Ishikawa (cell line): Measurements from ENCODE around the gene SMAD3.

Source experiments
- CEBPB ChIP-seq: IDR thresholded peaks from 2 replicates; pipeline ENCODE4 v1.6.1; 2012
- CREB1 ChIP-seq: IDR thresholded peaks from 2 replicates; pipeline ENCODE4 v1.6.1; 2012; ENCODE audit warnings: low read depth
- EGR1 ChIP-seq: IDR thresholded peaks from 2 replicates; pipeline ENCODE4 v1.6.1; 2012
- EP300 ChIP-seq: IDR thresholded peaks from 2 replicates; pipeline ENCODE4 v1.6.1; 2012; ENCODE audit warnings: borderline replicate concordance
- FOXM1 ChIP-seq: IDR thresholded peaks from 2 replicates; pipeline ENCODE4 v1.6.1; 2012; ENCODE audit warnings: low read depth, borderline replicate concordance
- MAX ChIP-seq: IDR thresholded peaks from 2 replicates; pipeline ENCODE4 v1.6.1; 2012
- REST ChIP-seq: IDR thresholded peaks from 2 replicates; pipeline ENCODE4 v1.6.1; 2012; ENCODE audit warnings: low read depth, mild to moderate bottlenecking
- TAF1 ChIP-seq: IDR thresholded peaks from 2 replicates; pipeline ENCODE4 v1.6.1; 2012; ENCODE audit warnings: low read depth, mild to moderate bottlenecking
- TCF12 ChIP-seq: IDR thresholded peaks from 2 replicates; pipeline ENCODE4 v1.6.1; 2012; ENCODE audit warnings: low read depth
- TEAD4 ChIP-seq: IDR thresholded peaks from 2 replicates; pipeline ENCODE4 v1.6.1; 2012
- USF1 ChIP-seq: IDR thresholded peaks from 2 replicates; pipeline ENCODE4 v1.6.1; 2012
- YY1 ChIP-seq: IDR thresholded peaks from 2 replicates; pipeline ENCODE4 v1.6.1; 2012; ENCODE audit warnings: low read depth
- ZBTB7A ChIP-seq: IDR thresholded peaks from 2 replicates; pipeline ENCODE4 v1.6.1; 2012; ENCODE audit warnings: low read depth

Gene SMAD3

GRCh38 chr15:67048281-67049279 lies 16.8 kb upstream of the SMAD3 start:
- no peak for TF ChIP-seq ZBTB7A
- no peak for TF ChIP-seq USF1
- TF ChIP-seq TAF1: no peak
- no peak for TF ChIP-seq CREB1
- no peak for TF ChIP-seq YY1
- TF ChIP-seq MAX: no peak

GRCh38 chr15:67049351-67050044 lies 15.9 kb upstream of the SMAD3 start:
- no peak for TF ChIP-seq FOXM1
- no peak for TF ChIP-seq USF1
- TF ChIP-seq EGR1: no peak
- no peak for TF ChIP-seq MAX

GRCh38 chr15:67050062-67050461 lies 15.3 kb upstream of the SMAD3 start:
- TF ChIP-seq CEBPB (0 out of 2 replicates have a peak, but pooled peaks have one; percentile 16), TCF12 (no peak)

- no peak for TF ChIP-seq EGR1
- TF ChIP-seq USF1: peak; percentile 32; the same call in 1 of the 2 replicates
Measured at GRCh38 chr15:67050522-67051087, 14.8 kb upstream of the SMAD3 start.

GRCh38 chr15:67051088-67052045 lies 14.0 kb upstream of the SMAD3 start:
- no peak for TF ChIP-seq REST
- TF ChIP-seq EGR1: no peak
- no peak for TF ChIP-seq TEAD4
- no peak for TF ChIP-seq YY1
- TF ChIP-seq ZBTB7A: no peak
- no peak for TF ChIP-seq USF1
- TF ChIP-seq FOXM1: no peak
- no peak for TF ChIP-seq CEBPB
- no peak for TF ChIP-seq CREB1
- no peak for TF ChIP-seq EP300
- no peak for TF ChIP-seq MAX
- no peak for TF ChIP-seq TAF1
- no peak for TF ChIP-seq TCF12

- TF ChIP-seq CEBPB (no peak), TCF12 (no peak), EP300 (no peak), CREB1 (no peak), MAX (no peak)
Measured at GRCh38 chr15:67054676-67055075, 10.7 kb upstream of the SMAD3 start.
